Esophagus squamous epithelium (tissue), 5 donors: ENCODE measurements around the gene TMEM131. TPM values are rescaled to one million over a fixed set of nuclear protein-coding genes. Genes with fewer than 3 reads are reported as not detected.

Source experiments
- DNase-seq: peaks from one replicate; lab custom pipeline; 2025; lab: John Stamatoyannopoulos, UW
- H3K27ac ChIP-seq, 4 donors: fragments of 200-600 bp; sonication (generic); one replicate each; pipeline ENCODE4 v1.5.1; 2016 to 2019; ENCODE audit warnings: mild to moderate bottlenecking in 1 of 4
- H3K27me3 ChIP-seq, 4 donors: fragments of 200-600 bp; sonication (generic); 1 replicate in 3 of 4; 2 replicates in 1 of 4; pipeline versions ENCODE4 v1.5.1 to v1.6.0; 2017 to 2021; ENCODE audit warnings: antibody characterized with exemption in 1 of 4
- H3K36me3 ChIP-seq, 3 donors: fragments of 200-600 bp; sonication (generic); one replicate each; pipeline ENCODE4 v1.5.1; 2016 to 2019
- H3K4me1 ChIP-seq, 3 donors: fragments of 200-600 bp; sonication (generic); one replicate each; pipeline ENCODE4 v1.5.1; 2017 to 2019
- H3K4me3 ChIP-seq, 4 donors: fragments of 200-600 bp; sonication (generic); 1 replicate in 3 of 4; 2 replicates in 1 of 4; pipeline ENCODE4 v1.5.1; 2016 to 2019; ENCODE audit warnings: mild to moderate bottlenecking in 2 of 4, moderate library complexity in 1 of 4
- H3K9me3 ChIP-seq, 3 donors: fragments of 200-600 bp; sonication (generic); one replicate each; pipeline ENCODE4 v1.5.1; 2016 to 2019
- CTCF ChIP-seq, 6 experiments: fragments of 450-650 bp in 4 of 6; fragments of 200-600 bp in 2 of 6; sonication (generic) in 2 of 6; IDR thresholded peaks; one replicate each; pipeline ENCODE4 v1.5.1; 2016 to 2019; ENCODE audit warnings: antibody characterized with exemption in 6 of 6, mild to moderate bottlenecking in 4 of 6, moderate library complexity in 4 of 6
- POLR2A ChIP-seq, 4 donors: fragments of 450-650 bp; IDR thresholded peaks; one replicate each; pipeline ENCODE4 v1.6.1; 2017; ENCODE audit warnings: antibody characterized with exemption in 4 of 4, mild to moderate bottlenecking in 4 of 4, moderate library complexity in 3 of 4
- WGBS, 2 donors: methylation state at CpG; one replicate each; pipeline ENCODE4 v1.1.5; 2018; 5-methylcytosine and 5-hydroxymethylcytosine counted together
- intact Hi-C: fragments of 100-400 bp; cut with DNase I; formaldehyde crosslinking; loops from one replicate; pipeline ENCODE4 v1.15.0; 2022
- total RNA-seq, 4 donors: library from RNA; depleted of rRNA; stranded (reverse); fragments of >200 nt; gene quantifications; one replicate each; pipeline ENCODE4 v1.1.0, GENCODE V29; 2016
- donor health status: DM: yes; HTN: yes; CAD: no.

Gene TMEM131
- total RNA-seq, 4 donors from 2014 or later: 24.2 to 36.4 (median 28.1) TPM

GRCh38 chr2:97741686-97742085, 254.1 kb downstream of the TMEM131 start:
- Histone ChIP-seq H3K27ac (no peak overlapping the region), H3K4me1 (peaks cover 4 to 31% (median 7%) of the 10 kb centered on the region in 3 donors), H3K27me3 (no peaks in the 10 kb centered on the region), H3K36me3 (peaks cover 0 to 10% (median 0%) of the 10 kb centered on the region in 3 donors), H3K9me3 (no peaks in the 10 kb centered on the region), H3K4me3 (no peak overlapping the region)
- intact Hi-C loops: no loop called here
- TF ChIP-seq POLR2A (IDR thresholded peaks at IDR 0.05): no peak
- WGBS, 2 donors: 78 to 89% methylated on average over 4 of the region's 4 CpGs
- no peak for DNase-seq

GRCh38 chr2:97741251-97741650, 254.5 kb downstream of the TMEM131 start:
- H3K9me3 ChIP-seq: no peaks in the 10 kb centered on the region
- TF ChIP-seq POLR2A (IDR thresholded peaks at IDR 0.05) (no peak), CTCF (IDR thresholded peaks at IDR 0.05) (no peak)
- DNase-seq: no peak
- H3K36me3 ChIP-seq: peaks cover 0 to 10% (median 0%) of the 10 kb centered on the region in 3 donors
- H3K4me3 ChIP-seq: no peak overlapping the region
- peaks cover 4 to 28% (median 7%) of the 10 kb centered on the region in 3 donors for H3K4me1 ChIP-seq
- intact Hi-C loops: no loop called here
- H3K27ac ChIP-seq: no peak overlapping the region
- 89 to 92% methylated on average over 8 to 11 of the region's 20 CpGs for WGBS, 2 donors
- H3K27me3 ChIP-seq: no peaks in the 10 kb centered on the region

- intact Hi-C loops: no loop called here
- DNase-seq: no peak
- Histone ChIP-seq H3K4me3 (no peak overlapping the region), H3K4me1 (peaks cover 4 to 22% (median 7%) of the 10 kb centered on the region in 3 donors), H3K9me3 (no peaks in the 10 kb centered on the region), H3K27me3 (no peaks in the 10 kb centered on the region), H3K27ac (no peak overlapping the region), H3K36me3 (peaks cover 0 to 10% (median 0%) of the 10 kb centered on the region in 3 donors)
- no peak for TF ChIP-seq POLR2A (IDR thresholded peaks at IDR 0.05)
- TF ChIP-seq CTCF (IDR thresholded peaks at IDR 0.05): peak; percentile 40 to 71 (median 66)
- 28 to 30% methylated on average over 16 to 18 of the region's 19 CpGs for WGBS, 2 donors
Observed at GRCh38 chr2:97740590-97741182, 255.1 kb downstream of the TMEM131 start.

GRCh38 chr2:97739893-97740245, 255.9 kb downstream of the TMEM131 start:
- no peak for DNase-seq
- intact Hi-C loops: no loop called here
- no peak overlapping the region for H3K27ac ChIP-seq

GRCh38 chr2:97739020-97739892, 256.5 kb downstream of the TMEM131 start:
- no peak for DNase-seq
- intact Hi-C loops: no loop called here

More at GRCh38 chr2:97739893-97740245, 255.9 kb downstream of the TMEM131 start:
- H3K4me3 ChIP-seq: no peak overlapping the region
- peaks cover 4 to 14% (median 7%) of the 10 kb centered on the region in 3 donors for H3K4me1 ChIP-seq
- TF ChIP-seq POLR2A (IDR thresholded peaks at IDR 0.05) (no peak), CTCF (IDR thresholded peaks at IDR 0.05) (no peak)
- H3K27me3 ChIP-seq: no peaks in the 10 kb centered on the region
- 50 to 65% methylated on average over 2 of the region's 5 CpGs for WGBS, 2 donors
- H3K36me3 ChIP-seq: peaks cover 0 to 10% (median 0%) of the 10 kb centered on the region in 3 donors
- H3K9me3 ChIP-seq: no peaks in the 10 kb centered on the region

More at GRCh38 chr2:97739020-97739892, 256.5 kb downstream of the TMEM131 start:
- H3K4me1 ChIP-seq: peaks cover 4 to 11% (median 7%) of the 10 kb centered on the region in 3 donors
- 83 to 87% methylated on average over 6 to 12 of the region's 23 CpGs for WGBS, 2 donors
- no peak for TF ChIP-seq POLR2A (IDR thresholded peaks at IDR 0.05)
- no peak for TF ChIP-seq CTCF (IDR thresholded peaks at IDR 0.05)
- no peak overlapping the region for H3K4me3 ChIP-seq
- no peaks in the 10 kb centered on the region for H3K9me3 ChIP-seq
- no peaks in the 10 kb centered on the region for H3K27me3 ChIP-seq
- H3K36me3 ChIP-seq: peaks cover 0 to 7% (median 0%) of the 10 kb centered on the region in 3 donors
- no peak overlapping the region for H3K27ac ChIP-seq
